Endothelial cell of umbilical vein (primary cell): ENCODE measurements around the gene SPRED2. TPM values are rescaled to one million over a fixed set of nuclear protein-coding genes. Genes with fewer than 3 reads are reported as not detected.

Source experiments
- BruUV-seq: library from RNA; stranded (reverse); fragments of 400-500 nt; replicated peaks from 2 replicates; lab custom pipeline; 2021; lab: Mats Ljungman, UMichigan
- CTCF ChIA-PET: fragments of 300-600, 350-600 bp; sonication (Branson Sonifier 250); formaldehyde crosslinking; loops from one replicate; lab custom pipeline; 2021; ENCODE audit warnings: antibody characterized with exemption, inconsistent platforms; lab: Charles Lee
- POLR2A ChIA-PET: fragments of 300-600, 350-600 bp; sonication (Branson Sonifier 250); formaldehyde crosslinking; loops from one replicate; lab custom pipeline; 2021; ENCODE audit warnings: antibody characterized with exemption, inconsistent platforms; lab: Charles Lee
- DNase-seq: peaks from one replicate; pipeline ENCODE4 v3.0.0-alpha.2; 2011; ENCODE audit warnings: low read depth, low spot score
- FAIRE-seq: peaks from 2 replicates; lab custom pipeline; 2011; peaks lifted over from hg19 to GRCh38; lab: Jason Lieb, UNC
- H2AFZ ChIP-seq: 2 replicates; pipeline ENCODE4 v1.6.0; 2012; ENCODE audit warnings: low read depth, low read length, control low read depth, inconsistent platforms
- H3K27ac ChIP-seq: 2 replicates; pipeline ENCODE4 v1.5.1; 2011; ENCODE audit warnings: low read depth, mild to moderate bottlenecking, control low read depth, low read length, moderate library complexity; ENCODE audit not compliant: insufficient read depth
- H3K27me3 ChIP-seq, 2 experiments: 2 replicates each; pipeline versions ENCODE4 v1.6.0 to v1.6.1; 2011; ENCODE audit warnings: low read length in 2 of 2, mixed read lengths in 1 of 2; ENCODE audit not compliant: control insufficient read depth in 2 of 2, insufficient read depth in 2 of 2
- H3K36me3 ChIP-seq, 2 experiments: 2 replicates in 1 of 2; 3 replicates in 1 of 2; pipeline ENCODE4 v1.5.1; 2011; ENCODE audit warnings: low read length in 2 of 2, mild to moderate bottlenecking in 1 of 2, moderate library complexity in 1 of 2; ENCODE audit not compliant: control insufficient read depth in 2 of 2, insufficient read depth in 2 of 2; ENCODE audit errors: extremely low read depth in 1 of 2
- H3K4me1 ChIP-seq: 3 replicates; pipeline ENCODE4 v1.5.1; 2011; ENCODE audit warnings: mild to moderate bottlenecking, low read length; ENCODE audit not compliant: control insufficient read depth, insufficient read depth; ENCODE audit errors: extremely low read depth
- H3K4me2 ChIP-seq: 2 replicates; pipeline ENCODE4 v1.6.1; 2011; ENCODE audit warnings: low read length, control low read depth, mixed read lengths; ENCODE audit not compliant: insufficient read depth
- H3K4me3 ChIP-seq, 3 experiments: fragments of 200-600 bp in 1 of 3; sonication (generic), shearing (Covaris generic) in 1 of 3; replicated peaks in 1 of 3; 2 replicates each; pipeline ENCODE4 v1.5.1; 2011 to 2016; ENCODE audit warnings: control low read depth in 3 of 3, low read length in 3 of 3, mild to moderate bottlenecking in 2 of 3, inconsistent platforms in 1 of 3, low read depth in 1 of 3, moderate library complexity in 1 of 3; ENCODE audit not compliant: insufficient read depth in 1 of 3
- H3K79me2 ChIP-seq: 2 replicates; pipeline ENCODE4 v1.6.0; 2012; ENCODE audit warnings: low read length, inconsistent platforms; ENCODE audit not compliant: control insufficient read depth, insufficient read depth
- H3K9ac ChIP-seq: replicated peaks from 2 replicates; pipeline ENCODE3; 2011; ENCODE audit warnings: low read length, control low read depth; ENCODE audit not compliant: insufficient read depth; ENCODE audit errors: extremely low read depth
- H3K9me1 ChIP-seq: replicated peaks from 3 replicates; pipeline ENCODE4 v1.6.0; 2011; ENCODE audit warnings: mild to moderate bottlenecking, low read length; ENCODE audit not compliant: control insufficient read depth, insufficient read depth; ENCODE audit errors: extremely low read depth
- H3K9me3 ChIP-seq: replicated peaks from 2 replicates; pipeline ENCODE4 v1.5.1; 2012; ENCODE audit warnings: low read length, inconsistent platforms; ENCODE audit not compliant: control insufficient read depth, insufficient read depth
- H4K20me1 ChIP-seq: replicated peaks from 2 replicates; pipeline ENCODE3; 2011; ENCODE audit warnings: mild to moderate bottlenecking, low read length; ENCODE audit not compliant: control insufficient read depth, insufficient read depth; ENCODE audit errors: extremely low read depth
- EZH2 ChIP-seq: IDR thresholded peaks from 2 replicates; pipeline ENCODE4 v1.6.1; 2012; ENCODE audit warnings: borderline replicate concordance, low read depth, mild to moderate bottlenecking, moderate library complexity, low read length, inconsistent platforms; ENCODE audit not compliant: severe bottlenecking
- FOS ChIP-seq: IDR thresholded peaks from 2 replicates; pipeline ENCODE4 v1.6.1; 2011; ENCODE audit warnings: mild to moderate bottlenecking, low read length, moderate library complexity, borderline replicate concordance; ENCODE audit not compliant: insufficient read depth
- JUN ChIP-seq: IDR thresholded peaks from 2 replicates; pipeline ENCODE4 v1.6.1; 2011; ENCODE audit warnings: borderline replicate concordance, low read depth; ENCODE audit not compliant: insufficient read length, insufficient read depth
- POLR2A ChIP-seq: IDR thresholded peaks from 2 replicates; pipeline ENCODE4 v1.6.1; 2012; ENCODE audit warnings: low read depth, mild to moderate bottlenecking, control low read depth, low read length
- POLR2AphosphoS5 ChIP-seq: IDR thresholded peaks from 2 replicates; pipeline ENCODE4 v1.6.1; 2012; ENCODE audit warnings: low read depth, mild to moderate bottlenecking, control low read depth, low read length, moderate library complexity; ENCODE audit not compliant: insufficient read depth
- dilution Hi-C: fragments of 300-500 bp; cut with MboI; formaldehyde crosslinking; loops from one replicate; pipeline ENCODE4 v1.15.0; 2019; ENCODE audit warnings: low sequenced_read_pairs; ENCODE audit not compliant: extremely low pct_ligation_motif_present
- intact Hi-C: fragments of 100-400 bp; cut with micrococcal nuclease; formaldehyde crosslinking; loops from one replicate; pipeline ENCODE4 v1.10.0; 2022
- polyA plus RNA-seq, 4 experiments: library from polyadenylated mRNA; depleted of rRNA in 3 of 4; stranded (reverse) in 3 of 4; unstranded in 1 of 4; fragments of >200 nt; gene quantifications; 2 replicates each; pipeline versions ENCODE4 v1.2.1 to v1.2.3, GENCODE V29; 2011 to 2012; ENCODE audit warnings: missing spikeins in 1 of 4
- total RNA-seq: library from RNA; stranded (reverse); gene quantifications from 2 replicates; pipeline ENCODE4 v1.2.3, GENCODE V29; 2021
- TF ChIP-seq, protein P1 (sequence below): IDR thresholded peaks from 2 replicates; pipeline ENCODE4 v1.6.1; 2011; ENCODE audit not compliant: insufficient read depth, insufficient read length
- TF ChIP-seq, protein P2 (sequence below), 2 donors: IDR thresholded peaks; 1 replicate in 1 of 2; 2 replicates in 1 of 2; pipeline ENCODE4 v1.5.1; 2011; ENCODE audit warnings: low read length in 2 of 2, mild to moderate bottlenecking in 2 of 2, moderate library complexity in 2 of 2, control low read depth in 1 of 2, inconsistent platforms in 1 of 2, low read depth in 1 of 2; ENCODE audit not compliant: insufficient read depth in 1 of 2; ENCODE audit errors: extremely low read depth in 1 of 2

Gene SPRED2
- total and polyA plus RNA-seq, 2 donors (not counting 3 experiments of a cell fraction or from before 2014, with no cell fraction given) = 3.6 to 9.6 TPM

DNA sequence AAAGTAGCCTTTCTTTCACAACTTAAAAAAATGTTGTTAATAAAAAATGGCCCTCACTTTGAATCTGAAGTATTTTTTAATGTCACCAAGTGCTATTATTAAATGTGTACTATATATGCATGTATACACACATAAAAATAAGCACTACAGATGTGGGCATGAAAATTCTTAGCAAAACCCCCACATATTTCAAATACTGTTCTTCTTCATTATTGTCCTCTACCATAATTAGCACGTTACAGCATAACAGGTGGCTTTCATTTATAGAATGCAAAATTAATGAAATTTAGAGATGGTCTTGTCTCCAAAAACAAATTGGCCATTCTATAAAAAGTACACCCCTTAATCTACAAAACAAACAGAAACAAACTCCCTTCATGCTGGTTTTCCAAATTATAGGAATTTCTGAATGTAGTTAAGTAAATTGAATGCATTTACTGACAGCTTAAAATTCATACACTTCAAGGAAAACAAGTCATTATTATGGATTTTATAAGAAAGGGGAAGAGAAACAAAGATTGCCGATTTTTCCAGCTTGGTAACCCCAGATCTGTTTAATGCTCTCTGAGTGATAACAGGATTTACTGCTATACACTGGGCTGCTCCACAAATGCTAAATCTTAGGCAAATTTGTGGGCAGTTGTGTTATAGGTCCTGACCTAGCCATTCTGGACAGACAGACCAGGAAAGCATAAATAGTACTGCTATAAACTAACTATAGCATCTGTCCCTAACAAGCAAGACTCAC, 67.2 kb downstream of the SPRED2 start:
- H3K4me3 ChIP-seq = no peak overlapping the region
- no peak for DNase-seq
- peaks cover 20% of the 10 kb centered on the region for H3K4me1 ChIP-seq
- CTCF ChIA-PET = interaction anchor here (1.9 kb wide), 1 partner anchor 100 kb away, joined by 5 read pairs; no protein-coding TSS in a partner anchor
- TF ChIP-seq, protein P1, sequence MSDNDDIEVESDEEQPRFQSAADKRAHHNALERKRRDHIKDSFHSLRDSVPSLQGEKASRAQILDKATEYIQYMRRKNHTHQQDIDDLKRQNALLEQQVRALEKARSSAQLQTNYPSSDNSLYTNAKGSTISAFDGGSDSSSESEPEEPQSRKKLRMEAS = no peak
- TF ChIP-seq JUN = no peak
- no peak for TF ChIP-seq POLR2AphosphoS5
- no peak for TF ChIP-seq POLR2A
- no peak for TF ChIP-seq FOS
- TF ChIP-seq, protein P2, sequence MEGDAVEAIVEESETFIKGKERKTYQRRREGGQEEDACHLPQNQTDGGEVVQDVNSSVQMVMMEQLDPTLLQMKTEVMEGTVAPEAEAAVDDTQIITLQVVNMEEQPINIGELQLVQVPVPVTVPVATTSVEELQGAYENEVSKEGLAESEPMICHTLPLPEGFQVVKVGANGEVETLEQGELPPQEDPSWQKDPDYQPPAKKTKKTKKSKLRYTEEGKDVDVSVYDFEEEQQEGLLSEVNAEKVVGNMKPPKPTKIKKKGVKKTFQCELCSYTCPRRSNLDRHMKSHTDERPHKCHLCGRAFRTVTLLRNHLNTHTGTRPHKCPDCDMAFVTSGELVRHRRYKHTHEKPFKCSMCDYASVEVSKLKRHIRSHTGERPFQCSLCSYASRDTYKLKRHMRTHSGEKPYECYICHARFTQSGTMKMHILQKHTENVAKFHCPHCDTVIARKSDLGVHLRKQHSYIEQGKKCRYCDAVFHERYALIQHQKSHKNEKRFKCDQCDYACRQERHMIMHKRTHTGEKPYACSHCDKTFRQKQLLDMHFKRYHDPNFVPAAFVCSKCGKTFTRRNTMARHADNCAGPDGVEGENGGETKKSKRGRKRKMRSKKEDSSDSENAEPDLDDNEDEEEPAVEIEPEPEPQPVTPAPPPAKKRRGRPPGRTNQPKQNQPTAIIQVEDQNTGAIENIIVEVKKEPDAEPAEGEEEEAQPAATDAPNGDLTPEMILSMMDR (IDR thresholded peaks at IDR 0.05; ENCODE audit: extremely low read depth in 1 of 2, insufficient read depth in 1 of 2, low read depth in 1 of 2, low read length in 2 of 2) = no peak
- no peak for TF ChIP-seq EZH2
- H3K27ac ChIP-seq = no peak overlapping the region
- intact Hi-C loops (loop anchor here (5.0 kb wide), 2 partner anchors 88 to 187 kb away; no protein-coding TSS in a partner anchor), dilution Hi-C loops (no loop called here)
- peaks cover 1% of the 10 kb centered on the region for H4K20me1 ChIP-seq
- H3K9me1 ChIP-seq = no peaks in the 10 kb centered on the region
- no peaks in the 10 kb centered on the region for H3K79me2 ChIP-seq
- FAIRE-seq = no peak
- H3K27me3 ChIP-seq = no peaks in the 10 kb centered on the region
- H2AFZ ChIP-seq = no peak overlapping the region
- H3K9me3 ChIP-seq = no peaks in the 10 kb centered on the region
- POLR2A ChIA-PET = no interaction called here
- H3K4me2 ChIP-seq = no peak overlapping the region
- no TSS peak for BruUV-seq
- H3K36me3 ChIP-seq = no peaks in the 10 kb centered on the region
- H3K9ac ChIP-seq = no peak overlapping the region
